ENCODE measurements around the gene PITPNM3.
"Not testable (repeated sequence)": the region's sequence is repeated elsewhere in the genome, so short reads cannot be mapped to it uniquely, and the experiment has no call there.

Gene PITPNM3

DNA sequence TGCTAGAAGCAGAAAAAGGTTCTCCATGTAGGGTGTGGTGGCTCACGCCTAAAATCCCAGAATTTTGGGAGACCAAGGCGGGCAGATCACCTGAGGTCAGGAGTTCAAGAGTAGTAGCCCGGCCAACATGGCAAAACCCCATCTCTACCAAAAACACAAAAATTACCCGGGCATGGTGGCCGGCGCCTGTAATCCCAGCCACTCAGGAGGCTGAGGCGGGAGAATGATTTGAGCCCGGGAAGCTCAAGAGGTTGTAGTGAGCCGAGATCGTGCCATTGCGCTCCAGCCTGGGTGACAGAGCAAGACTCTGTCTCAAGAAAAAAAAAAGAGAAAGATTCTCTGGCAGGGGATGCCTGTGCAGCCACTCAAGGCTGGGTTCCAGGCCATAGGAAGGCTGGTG is 54.2 kb downstream of the PITPNM3 start:
- no peak for DNase-seq

DNA sequence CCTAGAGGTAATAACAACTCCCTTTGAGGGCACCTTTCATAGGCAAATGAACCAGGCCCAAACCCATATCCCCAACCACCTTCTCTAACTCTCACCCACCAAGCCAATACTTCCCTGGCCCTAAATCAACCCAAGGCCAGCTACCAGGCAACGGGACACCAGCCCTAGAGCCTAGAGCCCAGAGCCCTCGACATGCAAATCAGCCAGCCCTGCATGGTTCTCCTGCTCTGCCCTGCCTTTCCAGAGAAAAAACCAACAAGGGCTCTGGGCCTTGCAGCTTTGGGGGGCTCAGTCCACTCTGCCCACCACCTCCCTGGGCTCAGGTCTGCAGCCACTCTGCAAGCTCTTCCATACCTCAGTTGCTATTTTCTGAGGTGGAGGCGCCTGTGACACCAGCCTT is 55.0 kb downstream of the PITPNM3 start:
- no peak for DNase-seq

DNA sequence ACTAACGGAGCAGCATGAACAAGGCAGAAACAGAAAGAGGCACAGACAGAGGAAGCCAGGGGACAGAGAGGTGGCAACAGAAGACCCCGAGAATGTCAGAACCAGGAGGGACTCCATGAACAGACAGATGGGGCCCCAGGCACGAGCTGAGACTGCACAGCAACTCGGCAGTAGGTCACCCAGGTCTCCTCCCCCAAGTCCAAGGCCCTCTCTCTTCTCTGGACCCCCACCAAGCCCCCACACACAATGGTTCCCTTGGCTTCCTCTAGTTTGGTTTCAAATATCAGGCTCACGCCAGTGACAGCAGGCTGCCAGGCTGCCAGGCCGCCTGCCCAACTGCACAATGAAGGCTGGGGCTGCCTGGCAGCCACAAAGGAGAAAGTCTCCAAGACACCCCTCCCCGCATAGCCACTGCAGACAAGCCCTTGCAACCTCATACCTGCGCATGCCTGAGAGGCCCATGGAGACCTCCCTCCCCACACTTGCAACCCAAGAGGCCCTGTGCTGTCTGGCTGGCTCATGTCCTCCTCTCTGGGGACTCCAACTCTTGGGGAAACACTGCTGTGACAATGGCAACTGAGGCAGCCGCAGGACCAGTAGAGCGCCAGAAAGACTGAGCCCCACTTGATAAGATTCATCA is 57.3 kb downstream of the PITPNM3 start:
- peak in 17 of 58 donors; percentile 16 to 65 (median 37) for DNase-seq

DNA sequence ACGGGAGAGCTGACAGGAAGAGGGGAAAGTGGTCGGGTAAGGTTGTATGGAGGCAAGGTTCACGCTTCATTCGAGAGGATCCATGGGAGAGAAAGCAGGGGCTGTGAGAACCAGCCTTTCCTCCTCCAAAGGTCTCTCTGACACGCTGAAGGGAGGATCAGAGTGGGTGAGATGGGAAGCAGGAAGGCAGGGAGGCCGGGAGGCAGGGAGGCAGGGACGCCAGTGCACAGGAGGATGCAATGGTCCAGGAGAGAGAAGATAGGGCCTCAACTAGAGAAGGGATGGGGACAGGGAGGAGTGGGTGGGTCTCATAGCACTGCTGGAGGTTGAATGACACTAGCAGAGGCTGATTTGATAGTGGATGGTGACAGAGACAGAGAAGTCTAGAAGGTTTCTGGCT is 58.0 kb downstream of the PITPNM3 start:
- DNase-seq = no peak

DNA sequence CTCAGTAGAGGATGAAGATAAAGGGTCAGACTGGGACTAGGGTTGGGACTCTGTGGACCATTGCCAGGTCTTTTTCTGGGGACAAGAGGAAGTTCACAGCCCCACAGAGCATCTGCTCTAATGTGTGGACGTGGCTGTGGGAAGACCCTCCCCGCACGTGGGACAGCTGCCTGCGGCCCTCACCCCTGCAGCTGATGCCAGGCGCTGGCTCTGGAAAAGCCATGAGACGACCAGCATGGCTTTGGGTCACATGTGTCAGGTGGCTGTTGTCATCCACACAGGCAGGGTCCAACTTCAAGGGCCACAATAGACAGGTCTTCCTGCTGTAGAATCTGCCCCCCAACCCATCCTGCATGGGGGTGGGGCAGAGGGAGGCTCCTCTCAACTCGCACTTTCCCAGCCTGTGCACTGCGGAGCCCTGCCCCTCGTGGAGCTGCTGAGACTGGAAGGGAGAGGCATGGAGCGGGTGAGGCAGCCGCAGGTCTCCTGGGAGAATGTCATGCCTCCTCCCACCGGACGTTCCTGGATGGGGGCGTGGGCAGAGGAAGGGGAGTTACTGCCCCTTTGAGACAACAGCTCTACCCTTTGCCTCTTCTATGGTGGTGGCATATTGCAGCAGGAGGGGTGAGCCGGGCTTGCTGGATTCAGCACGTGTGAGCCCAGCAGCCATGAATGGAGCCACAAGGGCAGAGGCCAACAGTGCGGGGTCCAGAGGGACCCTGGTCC is 58.7 kb downstream of the PITPNM3 start:
- DNase-seq = no peak

DNA sequence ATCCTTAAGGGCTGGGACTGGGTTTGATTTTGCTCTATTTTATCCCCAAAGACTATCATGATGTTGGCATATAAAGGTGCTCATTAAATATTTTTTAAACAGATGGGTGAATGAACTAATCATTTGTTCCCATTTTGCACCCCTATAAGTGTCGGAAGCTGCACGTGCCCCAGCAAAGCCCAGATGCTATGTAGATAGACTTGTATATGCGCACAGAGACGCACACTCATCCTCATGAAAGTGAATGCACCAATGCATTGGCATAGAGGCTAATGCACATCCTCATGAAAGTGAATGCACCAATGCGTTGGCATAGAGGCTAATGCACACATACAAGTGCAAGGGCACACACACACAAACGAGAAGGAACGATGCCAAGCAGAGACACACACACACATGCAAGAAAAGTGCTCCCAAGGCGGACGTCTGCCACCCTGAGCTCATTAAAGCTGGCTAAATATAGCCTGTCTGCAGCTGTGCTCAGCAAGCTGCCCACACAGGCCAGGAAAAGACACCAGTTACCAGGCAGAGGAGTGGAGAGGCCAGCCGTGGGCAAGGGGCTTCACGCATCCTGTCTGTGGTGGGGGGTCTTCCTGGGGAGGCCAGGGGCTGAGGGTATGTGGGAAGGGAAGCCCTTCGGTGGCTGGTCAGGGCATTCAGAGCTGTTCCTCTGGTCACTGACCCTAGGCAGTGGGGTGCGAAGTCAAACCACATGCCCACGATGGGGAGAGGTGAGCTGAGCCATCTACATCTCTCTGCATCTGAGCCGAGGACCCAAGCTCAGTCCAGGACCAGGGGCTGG is 59.5 kb downstream of the PITPNM3 start:
- peak in 19 of 58 donors; percentile 21 to 76 (median 37) for DNase-seq

DNA sequence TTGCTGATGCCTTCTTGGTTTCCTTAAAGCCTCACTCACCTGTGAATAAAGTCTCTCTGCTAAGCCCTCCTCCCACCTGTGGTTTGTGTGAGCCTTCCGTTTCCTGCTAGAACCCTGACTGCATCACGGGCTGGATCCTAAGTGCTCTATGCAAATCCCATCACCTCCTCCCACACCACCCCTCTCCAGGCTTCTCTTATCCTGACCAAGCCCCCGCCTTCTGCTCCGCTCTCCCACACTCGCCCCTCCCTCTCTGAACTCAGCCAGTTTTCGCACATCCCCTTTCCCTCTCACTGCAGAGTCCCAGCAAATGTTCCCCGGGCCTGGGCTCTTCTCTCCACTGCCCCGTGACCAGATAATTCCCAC is 60.3 kb downstream of the PITPNM3 start:
- peak in 2 of 58 donors; percentile 14 to 34 for DNase-seq

DNA sequence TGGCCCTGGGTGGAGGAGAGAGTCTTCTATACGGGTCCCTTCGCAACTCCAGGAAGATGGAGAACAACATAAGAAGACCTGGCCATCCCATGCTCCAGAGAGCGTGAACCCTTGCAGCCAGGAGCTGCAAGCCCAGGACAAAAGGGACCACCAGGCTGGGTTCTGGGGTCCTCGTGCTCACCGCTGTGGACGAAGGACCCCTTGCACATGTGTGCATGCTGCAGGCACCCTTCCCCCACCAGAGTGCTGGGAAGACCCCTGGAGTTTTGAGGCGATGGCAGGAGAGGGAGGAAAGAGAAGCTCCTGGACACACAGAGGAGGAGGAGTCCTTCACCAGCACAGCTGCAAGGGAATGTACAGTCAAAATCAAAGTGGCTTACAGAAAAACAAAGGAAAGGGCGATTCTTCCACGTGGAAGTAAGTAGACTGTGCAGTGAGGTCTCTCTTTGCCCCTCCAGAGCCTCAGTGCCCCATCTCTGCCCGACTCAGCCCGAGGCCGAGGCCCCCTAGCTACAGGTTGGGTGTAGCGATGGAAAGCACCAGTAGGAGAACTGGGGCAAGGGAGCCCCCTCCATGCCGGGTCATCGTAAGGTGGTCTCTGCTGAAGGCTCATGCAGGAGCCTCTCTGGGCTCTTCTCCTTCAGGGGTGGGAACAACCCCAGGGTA is 60.8 kb downstream of the PITPNM3 start:
- DNase-seq = no peak

DNA sequence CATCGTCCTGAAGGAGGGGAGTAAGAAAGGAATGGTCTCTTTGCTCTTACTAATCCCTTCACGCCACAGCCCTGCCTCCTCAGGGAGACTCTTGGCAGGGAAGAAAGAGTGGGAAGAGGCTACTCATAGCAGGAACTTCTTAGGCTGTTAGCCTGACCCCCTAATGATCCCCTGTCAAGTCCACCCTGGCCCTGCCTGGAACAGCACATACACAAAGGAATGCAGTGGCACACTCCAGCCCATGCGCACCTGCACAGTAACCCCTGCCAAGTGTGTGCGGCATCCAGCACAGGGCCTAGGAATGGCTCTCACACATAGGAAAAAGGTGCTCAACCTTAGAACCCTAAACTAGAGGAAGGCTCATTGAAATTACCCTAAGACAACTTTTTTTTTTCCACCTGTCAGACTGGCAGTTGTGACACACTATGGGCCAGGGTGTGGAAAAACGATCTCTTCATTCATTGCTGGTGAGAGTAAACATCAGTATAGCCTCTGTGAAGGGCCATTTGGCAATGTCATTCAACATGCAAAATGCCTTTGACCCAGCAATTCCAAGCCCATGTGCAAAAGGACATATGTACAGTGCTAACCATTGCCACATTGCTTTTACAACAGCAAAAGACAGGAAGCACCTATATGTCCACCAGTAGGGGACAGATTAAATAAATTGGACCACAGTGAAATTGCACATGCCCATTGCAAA is 62.0 kb downstream of the PITPNM3 start:
- no peak for DNase-seq

DNA sequence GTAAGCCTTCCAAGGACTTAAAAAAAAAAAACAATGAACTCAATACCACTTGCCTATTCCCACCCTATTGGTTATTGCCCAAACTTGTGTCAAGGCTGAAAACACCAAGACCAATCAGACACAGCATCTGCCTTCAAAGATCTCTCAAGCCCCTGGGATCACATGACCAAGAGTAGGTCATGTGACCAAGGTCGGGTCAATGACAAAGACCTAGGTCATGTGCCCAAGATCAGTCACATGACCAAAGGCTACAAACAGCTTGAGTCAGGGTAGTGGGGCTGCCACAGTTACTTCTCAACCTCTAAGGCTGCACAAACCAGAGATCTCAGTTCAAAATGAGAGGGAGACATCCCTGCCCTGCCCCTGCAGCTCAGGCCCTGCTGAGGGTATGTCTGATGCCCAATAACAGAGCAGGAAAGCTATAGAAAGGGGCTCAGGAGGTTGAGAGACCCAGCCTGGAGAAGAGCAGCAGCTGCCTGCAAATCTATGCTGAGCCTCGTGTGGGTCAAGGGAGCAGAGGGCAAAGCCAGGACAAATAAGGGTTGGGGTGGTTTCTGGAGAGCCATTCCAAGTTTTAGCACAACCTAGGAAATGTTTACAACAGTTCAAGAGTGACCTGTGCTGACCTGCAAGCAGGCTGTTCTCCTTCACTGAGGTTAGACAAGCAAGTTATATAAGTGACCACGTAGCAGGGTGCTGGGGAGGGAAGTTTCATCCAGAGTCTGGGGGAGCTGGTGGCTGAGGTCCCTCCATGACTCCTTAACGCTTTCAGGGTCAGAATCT is 63.3 kb downstream of the PITPNM3 start:
- peak in 1 of 58 donors; percentile 21 for DNase-seq

DNA sequence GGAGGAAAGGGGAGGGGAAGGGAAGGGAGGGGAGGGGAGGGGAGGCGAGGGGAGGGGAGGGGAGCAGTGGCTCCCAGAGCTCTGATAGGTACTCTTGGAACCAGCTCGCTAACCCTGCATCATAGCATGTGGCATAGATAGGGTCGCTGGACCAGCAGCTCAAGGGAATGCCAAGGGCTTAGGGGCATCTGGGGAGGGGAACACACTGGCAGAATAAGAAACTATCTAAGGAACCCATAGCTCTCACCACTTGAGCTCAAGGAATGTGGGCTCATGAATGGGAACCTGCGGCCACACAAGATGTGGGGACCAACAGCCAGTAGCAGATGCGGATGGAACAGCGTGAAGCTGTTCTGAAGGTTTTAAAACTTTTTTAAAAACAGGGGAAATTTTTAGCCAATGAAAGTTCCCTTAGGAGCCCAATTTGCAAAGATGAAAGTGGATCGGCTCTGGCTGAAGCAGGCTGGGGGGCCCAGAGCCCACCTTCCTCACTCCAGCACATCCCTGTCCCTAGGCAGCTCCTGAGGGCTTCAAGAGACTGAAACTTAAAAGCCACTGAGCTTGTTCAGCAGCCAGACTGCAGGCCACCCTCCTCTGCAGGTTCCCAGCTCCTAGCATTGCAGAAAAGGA is 65.2 kb downstream of the PITPNM3 start:
- DNase-seq = no peak

DNA sequence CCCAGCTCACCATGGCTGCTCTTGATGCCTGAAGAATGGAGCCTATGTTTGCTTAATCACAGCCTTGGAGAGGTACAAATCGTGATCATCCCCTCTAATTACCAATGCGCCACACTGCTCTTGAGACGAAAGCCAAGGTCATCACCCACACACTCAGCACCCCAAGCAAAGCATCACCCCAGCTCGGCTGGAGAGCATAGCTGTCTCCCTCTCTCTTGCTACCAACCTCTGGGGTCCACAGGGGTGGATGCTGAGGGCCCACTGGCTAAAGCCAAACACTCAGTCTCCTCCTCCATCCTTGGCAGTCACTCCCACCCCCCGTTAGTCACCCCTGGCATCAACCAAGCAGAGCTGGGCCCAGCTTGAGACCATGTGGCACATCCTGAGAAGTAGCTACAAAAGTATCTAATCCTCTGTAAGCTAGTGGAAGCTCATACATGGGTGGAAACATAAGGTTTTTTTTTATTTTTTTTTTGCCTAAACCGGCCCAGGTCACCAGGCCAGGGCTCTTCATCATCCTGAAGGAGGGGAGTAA is 67.3 kb downstream of the PITPNM3 start:
- DNase-seq = no peak

DNA sequence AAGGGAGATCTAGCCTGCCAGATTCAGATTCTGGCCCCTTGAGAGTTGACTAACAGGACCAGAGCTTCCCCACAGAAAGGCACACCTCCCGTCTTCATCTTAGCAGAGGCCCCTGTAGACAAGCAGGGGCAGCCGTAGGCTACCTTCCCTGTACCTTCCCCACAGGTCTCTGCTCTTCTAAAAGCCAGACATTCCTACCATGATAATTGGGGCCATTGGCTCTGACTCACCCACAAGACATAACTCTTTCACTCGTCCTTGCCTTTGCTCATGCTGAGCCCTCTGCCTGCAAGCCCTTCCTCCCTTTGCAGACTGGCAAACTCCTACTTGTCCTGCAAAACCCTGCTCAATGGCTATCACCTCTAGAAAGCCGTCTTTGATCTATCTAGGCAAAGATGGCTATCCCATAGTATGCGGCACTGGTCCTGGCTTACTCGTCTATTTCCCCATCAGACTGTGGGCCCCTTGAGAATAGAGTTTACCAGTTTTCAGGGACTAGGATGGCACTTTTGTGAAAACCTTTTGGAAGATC is 68.3 kb downstream of the PITPNM3 start:
- DNase-seq = no peak

DNA sequence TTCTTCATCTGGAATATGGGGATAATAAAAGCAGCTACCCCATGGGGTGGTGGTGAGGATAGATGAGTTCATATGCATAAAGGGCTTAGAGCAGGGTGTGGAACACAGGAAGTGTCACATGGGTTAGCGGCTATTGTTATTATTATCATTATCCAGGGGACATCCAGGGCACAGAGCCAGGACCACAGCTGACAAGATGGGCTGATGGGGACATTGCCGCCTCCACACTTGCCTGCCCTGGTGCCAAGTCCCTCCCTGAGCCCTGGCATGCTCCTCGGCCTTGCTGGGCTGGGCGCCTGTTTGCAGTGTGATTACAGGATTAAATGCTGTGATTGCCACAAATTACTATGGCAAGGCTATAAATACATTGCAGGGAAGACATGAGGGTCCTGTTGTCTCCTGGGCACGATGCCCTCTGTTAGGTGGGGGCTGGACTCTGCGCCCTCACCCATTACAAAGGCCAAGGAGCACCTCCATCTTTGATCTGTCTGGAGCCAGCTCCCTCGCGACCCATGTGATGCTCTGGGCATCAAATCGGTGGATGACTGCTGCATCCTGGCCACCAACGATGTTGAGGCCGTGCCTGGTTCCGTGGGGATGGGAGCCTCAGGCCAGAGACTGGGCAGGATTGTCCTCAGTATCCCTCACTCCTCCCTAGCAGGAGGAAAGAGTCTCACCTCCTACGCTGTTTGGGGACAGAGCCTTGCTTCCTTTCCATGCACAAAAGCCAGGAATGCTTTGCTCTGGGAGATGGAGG is 68.9 kb downstream of the PITPNM3 start:
- peak in 6 of 58 donors; percentile 10 to 38 (median 24) for DNase-seq

DNA sequence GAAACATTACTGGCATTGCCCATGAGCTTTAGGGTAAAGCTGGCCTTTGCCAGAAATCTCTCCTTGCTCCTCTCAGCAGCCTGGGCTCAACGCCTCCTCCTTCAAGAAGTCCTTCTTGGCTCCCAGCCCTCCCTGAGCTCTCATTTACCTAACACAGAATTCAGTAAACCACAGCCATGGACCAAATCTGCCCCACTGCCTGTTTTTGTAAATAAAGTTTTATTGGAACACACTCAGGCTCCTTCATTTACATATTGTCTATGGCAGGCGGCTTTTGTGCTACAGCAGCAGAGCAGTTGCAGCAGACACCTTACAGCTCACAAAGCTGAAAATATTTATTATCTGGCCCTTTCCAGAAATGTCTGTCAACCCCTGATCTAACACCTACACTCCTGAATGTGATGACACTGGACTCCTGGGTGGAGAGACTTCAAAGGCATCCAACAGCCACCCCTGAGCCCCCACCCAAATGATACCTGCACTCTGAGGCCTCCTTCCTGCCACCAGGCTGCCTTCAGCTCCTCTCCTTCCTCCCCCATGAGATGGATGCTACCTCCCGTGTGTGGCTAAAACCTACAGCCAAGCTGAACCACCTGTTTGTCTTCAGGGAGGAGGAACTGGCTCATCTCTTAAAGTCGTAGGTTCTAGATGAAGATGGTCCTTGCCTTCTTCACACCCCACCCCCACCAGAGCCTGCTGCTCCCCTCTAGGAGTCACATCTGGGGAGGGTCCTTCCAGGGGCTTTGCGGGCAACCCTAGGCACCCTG is 70.5 kb downstream of the PITPNM3 start:
- no peak for DNase-seq

DNA sequence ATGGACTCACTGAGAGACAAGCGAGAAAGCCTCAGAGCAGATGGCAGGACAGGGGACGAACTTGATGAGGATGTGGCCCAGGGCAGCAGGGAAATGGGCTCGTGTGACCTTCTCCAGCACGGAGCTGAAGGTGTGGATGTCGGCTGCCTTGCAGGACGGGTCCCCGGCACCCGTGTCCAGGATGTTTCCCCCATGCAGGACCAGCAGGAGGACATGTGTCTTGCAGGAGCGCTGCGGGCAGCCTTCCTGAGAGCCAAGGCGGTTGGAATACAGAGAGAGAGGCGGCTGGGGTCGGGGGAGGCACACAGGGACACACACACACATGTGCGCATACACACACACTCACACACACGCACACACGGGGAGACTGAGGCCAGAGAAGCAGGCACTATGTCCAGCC is 72.8 kb downstream of the PITPNM3 start:
- no peak for DNase-seq

DNA sequence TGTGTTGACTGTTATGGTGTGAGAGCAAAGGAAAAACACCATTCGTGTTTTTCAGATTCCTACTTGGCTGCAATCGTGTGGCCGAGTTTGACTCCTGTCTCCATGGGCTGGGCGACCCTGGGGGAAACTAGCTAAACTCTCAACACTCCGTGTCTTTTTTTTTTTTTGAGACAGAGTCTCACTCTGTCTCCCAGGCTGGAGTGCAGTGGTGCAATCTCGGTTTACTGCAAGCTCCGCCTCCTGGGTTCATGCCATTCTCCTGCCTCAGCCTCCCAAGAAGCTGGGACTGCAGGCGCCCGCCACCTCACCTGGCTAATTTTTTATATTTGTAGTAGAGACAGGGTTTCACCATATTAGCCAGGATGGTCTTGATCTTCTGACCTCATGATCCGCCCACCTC is 73.6 kb downstream of the PITPNM3 start:
- not testable (repeated sequence) for DNase-seq

DNA sequence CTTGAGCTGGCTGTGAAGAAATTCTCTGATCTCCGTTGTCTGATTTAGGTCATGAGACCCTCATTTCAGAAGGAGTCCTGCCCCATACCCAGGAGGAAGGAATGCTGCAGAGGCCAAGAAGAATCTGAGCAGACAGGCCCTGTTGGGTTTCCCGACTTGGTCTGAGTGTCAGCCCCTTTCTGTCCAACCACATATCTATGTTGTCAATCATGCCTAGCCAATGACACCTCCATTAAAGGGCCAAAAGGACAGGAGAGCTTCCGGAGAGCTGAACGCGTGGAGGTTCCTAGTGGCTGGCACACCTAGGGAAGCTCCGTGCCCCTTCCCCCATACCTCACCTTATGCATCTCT is 74.3 kb downstream of the PITPNM3 start:
- DNase-seq = no peak

Data from anterior cingulate cortex (tissue), 58 donors.